Neutrophil (primary cell): ENCODE data around the gene CFL2.
A peak's percentile ranks its signal among the peaks of the same experiment; 100 is the strongest.

Experiments used
- H3K27ac ChIP-seq: fragments of 200-600 bp; sonication (generic); 2 replicates; pipeline ENCODE4 v1.5.1; 2016; ENCODE audit warnings: mild to moderate bottlenecking, moderate library complexity
- H3K27me3 ChIP-seq: fragments of 200-600 bp; sonication (generic); 2 replicates; pipeline ENCODE4 v1.6.0; 2016; ENCODE audit warnings: mild to moderate bottlenecking
- H3K36me3 ChIP-seq: fragments of 200-600 bp; sonication (generic); 2 replicates; pipeline ENCODE4 v1.5.1; 2017
- H3K4me1 ChIP-seq, 2 experiments: fragments of 200-600 bp in 1 of 2; sonication (generic) in 1 of 2; 1 replicate in 1 of 2; 2 replicates in 1 of 2; pipeline versions ENCODE4 v1.5.1 to v1.6.1; 2013 to 2016; ENCODE audit warnings: low read depth in 1 of 2, low read length in 1 of 2, mild to moderate bottlenecking in 1 of 2, moderate library complexity in 1 of 2; ENCODE audit not compliant: control insufficient read depth in 1 of 2, insufficient read depth in 1 of 2
- H3K4me3 ChIP-seq, 2 experiments: fragments of 200-600 bp in 1 of 2; sonication (generic) in 1 of 2; 1 replicate in 1 of 2; 2 replicates in 1 of 2; pipeline ENCODE4 v1.5.1; 2013 to 2016; ENCODE audit warnings: low read depth in 1 of 2, low read length in 1 of 2, mild to moderate bottlenecking in 1 of 2, moderate library complexity in 1 of 2
- H3K9me3 ChIP-seq: fragments of 200-600 bp; sonication (generic); 2 replicates; pipeline ENCODE4 v1.5.1; 2016
- CTCF ChIP-seq: fragments of 200-600 bp; sonication (generic); IDR thresholded peaks from 2 replicates; pipeline ENCODE4 v1.5.1; 2016; ENCODE audit warnings: antibody characterized with exemption

Gene CFL2

DNA sequence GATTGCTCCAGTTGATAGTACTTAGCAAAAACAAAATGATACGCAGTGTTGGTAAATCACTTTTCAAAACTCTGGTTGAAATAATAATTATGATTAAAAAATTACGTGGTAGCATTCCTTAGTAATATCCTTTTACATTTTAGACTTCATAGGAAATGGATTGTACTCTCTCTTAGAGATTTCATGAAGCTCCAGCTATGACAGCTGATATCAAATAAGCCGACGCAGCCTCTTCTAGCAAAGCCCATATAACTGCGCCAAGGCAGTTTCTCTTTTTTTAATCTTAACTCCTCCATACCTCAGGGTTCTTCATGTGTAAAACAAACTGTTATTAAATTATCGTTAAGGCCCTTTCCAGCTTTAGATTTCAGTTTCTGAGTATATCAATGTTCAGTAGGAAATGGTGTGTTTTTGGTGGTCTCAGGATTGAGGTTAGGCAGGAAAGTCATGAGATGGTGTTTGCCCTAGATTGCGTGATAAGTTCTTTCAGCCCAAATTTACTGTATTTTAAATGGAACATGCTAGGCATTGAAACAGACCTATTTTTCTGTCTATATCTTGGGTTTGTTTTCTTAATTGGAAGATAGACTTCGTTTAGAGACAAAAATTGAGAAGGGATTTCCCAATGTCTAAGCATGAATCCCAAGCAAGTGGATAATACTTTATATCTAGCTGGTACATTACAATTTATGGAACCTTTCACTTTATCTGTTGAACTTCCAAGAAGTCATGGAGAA lies 902 bp upstream of the CFL2 start:
- H3K27ac ChIP-seq: no peak overlapping the region
- peaks cover 13 to 19% of the 10 kb centered on the region in 2 experiments for H3K4me1 ChIP-seq
- H3K9me3 ChIP-seq: no peaks in the 10 kb centered on the region
- H3K36me3 ChIP-seq: no peaks in the 10 kb centered on the region
- no peak for TF ChIP-seq CTCF
- peak overlapping the region; percentile 69 to 89 for H3K4me3 ChIP-seq
- H3K27me3 ChIP-seq: peaks cover 12% of the 10 kb centered on the region

DNA sequence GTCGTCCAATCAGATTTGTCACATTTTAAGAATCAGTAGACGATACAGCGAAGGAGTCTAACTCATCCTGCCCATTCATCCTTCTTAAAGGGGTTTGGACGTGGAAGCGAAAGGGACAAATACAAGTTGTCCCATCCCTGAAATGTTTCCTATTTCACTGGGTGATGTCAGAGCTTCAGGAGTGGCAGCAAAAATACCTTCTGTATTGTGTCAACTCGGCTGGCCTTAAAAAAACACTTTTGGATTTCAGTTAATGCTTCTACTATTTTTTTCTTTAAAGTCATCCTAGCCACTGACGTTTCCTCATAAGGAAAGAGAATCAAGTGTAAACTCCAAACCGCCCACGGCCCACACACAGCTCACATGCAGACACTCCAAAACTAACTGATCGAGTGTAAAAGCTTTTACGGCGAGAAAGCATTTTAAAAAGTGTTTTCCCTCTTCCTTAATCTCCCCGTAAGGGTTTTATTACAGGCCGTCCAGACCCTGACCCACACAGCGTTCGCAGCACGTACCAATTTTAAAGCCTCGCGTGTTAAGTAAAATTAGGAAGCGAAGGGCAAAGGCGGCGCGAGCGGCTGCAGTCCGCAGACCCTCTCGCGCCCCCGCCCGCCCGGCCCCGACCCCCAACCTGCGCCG lies 593 bp downstream of the CFL2 start:
- Histone ChIP-seq H3K9me3 (no peaks in the 10 kb centered on the region), H3K27ac (peak overlapping the region; percentile 40), H3K27me3 (peaks cover 9% of the 10 kb centered on the region), H3K4me3 (peak overlapping the region; percentile 69 to 89), H3K36me3 (no peaks in the 10 kb centered on the region), H3K4me1 (peaks cover 13 to 19% of the 10 kb centered on the region in 2 experiments)
- no peak for TF ChIP-seq CTCF

DNA sequence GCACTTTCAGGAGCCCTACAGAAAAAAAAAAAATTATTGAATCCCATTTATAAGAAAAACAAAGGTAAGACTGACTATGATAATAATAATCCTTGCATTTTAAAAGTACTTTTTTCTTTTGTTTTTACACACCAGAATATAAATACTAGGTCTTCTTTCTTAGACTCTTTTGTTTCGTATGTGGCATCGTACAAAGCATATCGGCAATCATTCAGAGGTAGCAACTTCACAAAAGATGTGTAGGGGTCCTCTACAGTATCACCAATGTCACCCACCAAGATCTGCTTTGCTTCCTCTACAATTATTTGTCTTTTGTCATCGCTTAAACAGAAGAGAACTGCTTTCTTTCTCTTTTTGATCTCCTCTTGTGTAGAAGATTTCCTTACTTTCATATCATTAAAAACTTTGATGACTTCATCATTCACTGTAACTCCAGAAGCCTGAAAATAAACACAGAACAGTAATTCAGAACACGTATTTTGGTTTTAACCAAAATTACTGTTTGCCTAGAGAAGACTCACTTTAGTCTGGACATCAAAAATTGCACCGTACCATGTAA lies 1.2 kb downstream of the CFL2 start:
- no peaks in the 10 kb centered on the region for H3K36me3 ChIP-seq
- no peak overlapping the region for H3K4me3 ChIP-seq
- no peak overlapping the region for H3K27ac ChIP-seq

GRCh38 chr14:34711796-34712712 lies 2.3 kb downstream of the CFL2 start:
- Histone ChIP-seq H3K27ac (no peak overlapping the region), H3K36me3 (no peaks in the 10 kb centered on the region), H3K4me3 (no peak overlapping the region), H3K9me3 (no peaks in the 10 kb centered on the region), H3K4me1 (peaks cover 13 to 19% of the 10 kb centered on the region in 2 experiments), H3K27me3 (peaks cover 9% of the 10 kb centered on the region)
- TF ChIP-seq CTCF: no peak

More for the DNA sequence above, 1.2 kb downstream of the CFL2 start:
- H3K4me1 ChIP-seq: peaks cover 13 to 19% of the 10 kb centered on the region in 2 experiments
- no peak for TF ChIP-seq CTCF
- no peaks in the 10 kb centered on the region for H3K9me3 ChIP-seq
- H3K27me3 ChIP-seq: peaks cover 9% of the 10 kb centered on the region

- Histone ChIP-seq H3K4me3 (no peak overlapping the region), H3K27me3 (peaks cover 9% of the 10 kb centered on the region), H3K27ac (no peak overlapping the region), H3K36me3 (no peaks in the 10 kb centered on the region), H3K9me3 (no peaks in the 10 kb centered on the region), H3K4me1 (peaks cover 13 to 19% of the 10 kb centered on the region in 2 experiments)
- TF ChIP-seq CTCF: no peak
Measured at GRCh38 chr14:34711169-34711568, 3.2 kb downstream of the CFL2 start.
